NCI-H2196 (cell line): ENCODE data around the gene COG7.
"Not testable (repeated sequence)": the region's sequence is repeated elsewhere in the genome, so short reads cannot be mapped to it uniquely, and the experiment has no call there.

Experiments used
- DNase-seq: peaks from one replicate; lab custom pipeline; 2025; ENCODE audit not compliant: unreplicated experiment; lab: John Stamatoyannopoulos, UW

COG7 gene

DNA sequence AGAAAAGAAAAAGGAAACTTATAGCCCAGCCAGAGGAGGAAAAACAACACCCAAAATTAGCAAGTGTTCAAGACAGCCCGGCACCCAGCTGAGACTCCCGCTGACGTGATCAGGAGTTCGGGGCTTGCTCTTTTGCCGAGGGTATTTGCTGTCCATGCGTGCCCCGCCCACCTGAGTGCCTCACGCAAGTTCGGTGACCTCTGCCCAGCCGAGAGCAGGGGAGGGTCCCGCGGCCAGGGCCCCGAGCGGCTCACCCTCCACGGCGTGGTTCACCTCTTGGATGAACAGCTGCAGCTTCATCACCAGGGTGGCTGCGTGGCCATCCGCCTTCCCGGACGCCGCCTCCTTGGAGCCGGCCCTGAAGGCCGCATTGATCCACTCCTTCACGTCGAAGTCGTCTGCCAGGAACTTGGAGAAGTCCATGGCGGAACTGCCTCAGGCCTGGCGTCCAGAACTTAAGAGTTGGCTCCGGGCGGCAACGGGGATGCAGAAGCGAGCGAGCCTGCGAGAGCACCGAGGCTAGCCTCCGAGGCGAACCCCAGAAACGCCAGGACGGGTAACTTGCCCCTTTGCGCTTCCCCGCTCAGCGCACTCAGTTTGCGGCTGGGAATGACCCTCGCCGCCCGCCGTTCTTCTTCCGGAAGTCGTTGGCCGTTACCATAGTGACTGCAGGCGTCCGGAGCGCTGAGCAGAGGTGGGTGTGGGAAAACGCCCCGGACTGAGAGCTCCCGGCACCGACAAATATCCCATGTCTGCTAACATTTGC is at the start of gene COG7:
Gene COG7, minus strand, starts transcription at position 618 of the 766 bp plus-strand sequence. Its CDS starts 195 bp downstream, at position 423.
- DNase-seq: peak; percentile 88

DNA sequence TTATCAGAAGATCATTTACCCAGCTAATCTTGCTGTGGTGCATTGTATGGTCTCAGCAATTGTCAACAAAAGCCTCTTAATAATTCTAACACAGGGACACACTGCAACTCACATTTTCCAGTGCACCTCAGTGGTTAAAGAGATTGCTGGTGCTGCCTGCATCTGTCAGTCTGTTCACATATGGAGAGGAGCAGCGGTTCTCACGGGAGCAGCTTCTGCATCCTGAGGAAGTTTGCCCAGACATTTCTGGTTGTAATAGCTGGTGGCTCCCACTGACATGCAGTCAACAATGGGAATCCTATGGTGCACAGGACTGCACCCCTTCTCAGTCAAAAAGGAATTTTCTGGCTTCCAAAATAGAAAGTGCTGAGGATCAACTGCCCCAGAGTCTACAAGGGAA is 49.5 kb upstream of the COG7 start:
- no peak for DNase-seq

DNA sequence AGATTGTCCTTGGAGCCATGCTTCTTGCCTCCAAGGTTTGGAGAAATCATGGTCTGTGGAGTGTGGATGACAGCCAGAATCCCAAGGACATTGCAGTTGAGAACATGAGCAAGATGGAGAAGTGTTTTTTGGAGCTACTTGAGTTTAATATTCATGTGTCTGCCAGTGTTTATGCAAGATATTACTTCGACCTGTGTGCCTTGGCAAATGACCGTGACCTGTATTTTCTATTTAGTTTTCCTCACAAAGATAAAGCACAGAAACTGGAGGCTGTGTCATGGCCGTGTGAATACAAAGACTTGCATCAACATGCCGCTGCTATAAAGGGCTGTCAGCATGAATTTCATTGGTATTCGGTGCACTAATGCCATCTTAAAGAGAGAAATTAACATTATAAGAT is 48.3 kb upstream of the COG7 start:
- no peak for DNase-seq

DNA sequence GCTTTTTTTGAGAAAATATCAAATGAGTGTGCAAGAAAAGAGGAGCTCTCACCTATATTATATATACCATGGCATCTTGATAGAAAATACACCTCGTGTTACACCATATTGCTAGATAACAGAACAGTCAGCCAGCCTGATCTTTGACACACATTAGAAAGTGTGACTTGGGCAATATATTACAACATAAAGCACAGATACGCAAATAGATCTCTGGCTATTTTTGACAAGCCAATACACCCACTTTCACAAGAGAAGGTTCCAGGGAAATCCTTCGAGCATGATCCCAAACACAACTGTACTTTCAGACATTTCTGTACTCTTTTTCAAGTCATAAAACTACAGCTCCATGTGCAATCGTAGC is 47.9 kb upstream of the COG7 start:
- no peak for DNase-seq

DNA sequence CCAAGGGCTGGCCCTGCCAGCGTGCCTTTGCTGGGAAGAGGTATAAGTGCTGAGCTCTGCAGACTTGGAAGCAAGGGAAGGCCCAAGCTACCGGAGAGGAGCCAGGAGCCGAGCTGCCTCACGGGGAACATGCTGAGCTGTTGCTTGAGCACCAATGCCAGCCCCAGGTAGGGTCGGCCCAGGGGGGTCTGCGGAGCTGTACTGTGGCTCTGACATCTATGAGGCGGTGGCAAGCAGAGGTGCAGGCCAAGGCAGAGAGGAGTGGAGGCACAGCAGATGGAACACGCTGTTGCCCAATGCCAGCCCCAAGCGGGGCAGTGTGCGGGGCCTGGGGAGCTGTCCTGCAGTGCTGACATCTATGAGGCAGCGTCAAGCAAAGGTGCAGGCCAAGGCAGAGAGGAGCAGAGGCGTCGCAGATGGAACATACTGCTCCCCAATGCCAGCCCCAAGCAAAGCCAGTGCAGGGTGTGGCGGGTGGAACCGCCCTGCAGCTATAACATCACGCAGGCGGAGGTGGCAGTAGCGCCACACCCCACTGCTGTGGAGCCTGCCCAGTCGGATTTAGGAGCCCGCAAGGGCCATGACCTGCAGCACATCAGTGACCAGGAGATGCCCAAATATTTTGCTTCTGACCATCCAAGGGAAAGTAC is 47.3 kb upstream of the COG7 start:
- DNase-seq: no peak

DNA sequence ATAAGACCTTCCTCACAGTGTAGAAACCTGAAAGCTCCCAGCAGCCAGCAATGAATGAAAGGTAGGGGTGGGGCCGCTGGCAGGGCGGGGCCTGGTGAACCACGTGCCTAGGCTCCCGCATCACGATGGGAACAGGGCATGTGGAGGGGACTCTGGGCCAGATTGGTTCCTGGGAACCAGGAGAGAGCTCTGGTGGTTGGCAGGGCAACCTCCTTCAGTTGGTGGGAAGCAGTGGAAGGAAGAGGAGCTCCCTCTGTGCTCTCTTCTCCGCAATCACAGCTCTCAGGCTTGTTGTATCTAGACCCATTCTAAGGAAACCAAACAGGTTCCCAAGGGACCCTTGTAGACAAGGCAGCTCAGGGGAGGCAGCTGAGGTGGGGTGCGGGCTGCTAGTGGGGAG is 46.8 kb upstream of the COG7 start:
- no peak for DNase-seq

DNA sequence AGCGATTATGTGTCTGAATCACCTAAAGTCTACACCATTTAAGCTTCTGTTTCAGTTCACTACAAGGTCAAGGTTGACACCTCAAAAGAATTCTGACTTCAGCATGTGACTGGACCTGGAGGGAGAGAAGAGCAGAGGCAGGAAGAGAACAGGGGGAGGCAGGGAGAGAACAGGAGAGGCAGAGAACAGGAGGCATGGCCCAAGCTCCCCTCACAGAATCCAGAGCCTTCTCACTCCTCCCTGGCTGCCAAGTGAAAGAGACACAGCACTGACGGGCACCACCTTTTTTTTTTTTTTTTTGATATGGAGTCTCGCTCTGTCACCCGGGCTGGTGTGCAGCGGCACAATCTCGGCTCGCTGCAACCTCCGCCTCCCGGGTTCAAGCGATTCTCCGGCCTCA is 45.9 kb upstream of the COG7 start:
- no peak for DNase-seq

DNA sequence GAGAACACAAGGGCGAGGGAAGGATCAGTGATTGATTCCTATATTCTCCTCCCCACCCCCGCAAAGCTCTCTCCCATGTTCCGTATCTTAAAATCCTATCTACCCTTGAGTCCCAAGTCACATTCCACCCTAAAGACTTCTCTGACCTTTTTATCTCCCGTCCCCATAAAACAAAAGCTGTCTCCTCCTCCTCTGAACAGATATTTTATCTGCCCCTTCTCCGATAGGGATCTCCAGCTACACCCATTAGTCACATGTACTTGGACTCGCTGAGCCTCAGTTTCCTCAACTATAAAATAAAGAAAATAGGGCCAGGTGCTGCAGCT is 44.5 kb upstream of the COG7 start:
- DNase-seq: no peak

DNA sequence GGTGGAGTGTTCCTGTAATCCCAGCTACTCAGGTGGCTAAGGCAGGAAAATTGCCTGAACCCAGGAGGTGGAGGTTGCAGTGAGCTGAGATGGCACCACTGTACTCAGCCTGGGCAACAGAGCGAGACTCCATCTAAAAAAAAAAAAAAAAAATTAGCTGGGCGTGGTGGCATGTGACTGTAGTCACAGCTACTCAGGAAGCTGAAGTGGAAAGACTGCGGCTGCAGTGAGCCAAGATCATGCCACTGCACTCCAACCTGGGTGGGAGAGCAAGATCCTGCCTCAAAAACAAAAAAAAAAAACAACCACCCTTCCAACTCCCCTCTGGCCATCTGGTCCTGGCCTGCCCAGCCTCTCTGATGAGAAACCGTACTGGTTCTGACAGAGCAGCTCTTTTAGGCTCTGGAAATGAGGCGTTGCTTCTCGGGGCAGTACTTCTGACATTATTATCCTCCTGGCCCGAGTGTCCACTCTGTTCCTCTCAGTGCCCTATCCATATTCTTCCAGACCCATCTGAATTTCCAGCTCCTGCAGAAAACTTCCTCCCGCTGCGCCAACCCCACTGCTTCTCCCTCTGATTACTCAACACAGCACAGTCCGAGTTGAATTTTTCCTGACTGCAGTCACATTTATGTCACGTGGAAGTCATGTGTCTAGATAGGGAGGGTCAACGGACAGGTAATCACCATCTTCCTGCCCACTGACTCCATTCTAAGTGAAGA is 44.0 kb upstream of the COG7 start:
- DNase-seq: no peak

DNA sequence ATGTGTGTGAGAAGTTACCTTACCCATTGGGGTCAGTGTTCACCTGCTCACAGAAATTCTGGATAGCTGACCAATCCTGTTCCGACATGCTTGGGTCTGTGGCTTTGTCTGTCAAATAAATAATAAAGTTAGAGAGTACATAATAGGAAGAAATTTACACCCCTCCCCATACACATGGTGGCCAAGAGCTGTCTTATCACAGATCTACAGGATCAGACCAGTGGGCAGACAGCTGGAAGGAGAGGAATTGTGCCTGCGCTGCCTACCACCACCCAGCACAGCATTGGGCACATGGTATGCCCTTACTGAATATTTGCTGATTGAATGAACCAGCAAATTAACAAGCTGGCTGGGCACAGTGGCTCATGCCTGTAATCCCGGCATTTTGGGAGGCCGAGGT is 42.7 kb upstream of the COG7 start:
- no peak for DNase-seq

DNA sequence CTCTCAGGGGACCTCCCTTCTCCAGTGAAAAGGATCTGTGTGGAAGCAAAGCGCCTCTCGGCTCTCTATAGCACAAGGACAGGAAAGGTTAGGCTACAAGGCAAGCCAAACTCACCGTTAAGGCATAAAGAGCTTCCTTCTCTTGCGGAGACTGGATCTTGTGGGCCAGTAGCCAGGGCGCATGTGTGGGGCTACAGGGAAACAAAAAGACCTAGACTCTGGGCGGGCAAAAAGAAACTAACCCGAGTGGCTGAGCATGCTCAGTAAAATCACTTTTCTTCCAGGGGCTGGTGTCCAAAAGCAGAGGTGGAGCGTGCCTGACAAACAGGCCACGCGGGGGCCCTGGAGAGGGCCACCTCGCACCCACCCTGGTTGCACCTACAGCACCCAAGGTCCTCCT is 41.2 kb upstream of the COG7 start:
- no peak for DNase-seq

DNA sequence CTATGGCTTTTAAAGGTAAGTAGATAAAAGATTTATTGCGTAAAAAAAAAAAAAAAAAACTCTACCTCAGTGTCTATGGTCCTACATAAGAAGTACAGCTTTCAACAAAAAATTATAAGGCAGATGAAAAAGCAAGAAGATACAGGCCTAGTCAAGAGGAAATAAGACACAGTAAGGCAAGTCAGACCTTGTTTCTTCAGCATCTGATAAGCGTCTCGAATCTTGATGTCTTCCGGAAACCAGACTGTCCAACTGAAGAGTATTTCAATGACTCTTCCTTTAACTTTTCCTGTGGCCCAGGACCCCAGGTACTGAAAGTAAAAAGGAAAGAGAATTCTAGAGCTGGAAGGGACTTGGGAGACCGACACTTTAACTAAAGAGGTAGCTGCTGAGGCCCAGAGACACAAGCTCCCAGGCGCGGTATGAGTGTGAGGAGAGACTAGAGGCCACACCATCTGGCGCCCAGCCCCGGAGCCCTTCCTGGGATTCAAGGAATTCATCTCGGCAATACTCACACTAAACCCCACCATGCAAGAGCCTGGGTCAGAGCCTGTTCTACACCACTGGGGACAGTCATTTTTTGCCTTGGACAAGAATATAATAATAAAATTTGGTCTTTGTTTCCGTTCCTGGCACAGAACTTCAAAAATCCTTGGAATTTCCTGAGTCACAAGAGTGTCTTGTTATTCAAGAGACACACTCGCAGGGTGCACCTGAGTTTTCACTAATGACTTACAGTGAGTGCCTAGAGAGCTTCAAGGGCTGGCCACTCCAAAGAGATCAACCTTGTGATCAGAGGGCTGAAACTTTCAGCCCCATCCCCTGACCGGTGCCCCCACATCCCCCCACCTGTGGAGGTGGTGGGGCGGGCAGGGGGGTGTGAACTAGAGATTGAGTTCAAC is 38.8 kb upstream of the COG7 start:
- DNase-seq: no peak

DNA sequence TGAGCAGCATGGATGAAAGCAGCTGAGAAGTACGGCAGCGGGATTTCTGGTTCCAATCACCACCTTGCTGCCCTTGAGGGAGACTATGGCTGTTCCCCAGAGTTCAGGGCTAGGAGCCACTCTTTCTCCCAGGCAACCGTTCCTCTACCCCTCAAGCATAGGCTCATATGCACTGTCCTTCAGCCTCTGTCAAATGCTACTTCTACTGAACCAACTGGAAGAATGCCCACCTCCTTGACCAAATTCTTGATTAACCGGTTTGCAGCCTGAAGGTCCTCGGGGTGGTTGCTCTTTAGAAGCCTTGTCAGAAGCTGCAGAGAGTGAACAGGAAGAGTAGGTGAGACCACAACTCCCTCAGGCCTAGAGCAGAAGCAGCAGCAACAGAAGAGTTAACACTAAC is 33.5 kb upstream of the COG7 start:
- DNase-seq: no peak

DNA sequence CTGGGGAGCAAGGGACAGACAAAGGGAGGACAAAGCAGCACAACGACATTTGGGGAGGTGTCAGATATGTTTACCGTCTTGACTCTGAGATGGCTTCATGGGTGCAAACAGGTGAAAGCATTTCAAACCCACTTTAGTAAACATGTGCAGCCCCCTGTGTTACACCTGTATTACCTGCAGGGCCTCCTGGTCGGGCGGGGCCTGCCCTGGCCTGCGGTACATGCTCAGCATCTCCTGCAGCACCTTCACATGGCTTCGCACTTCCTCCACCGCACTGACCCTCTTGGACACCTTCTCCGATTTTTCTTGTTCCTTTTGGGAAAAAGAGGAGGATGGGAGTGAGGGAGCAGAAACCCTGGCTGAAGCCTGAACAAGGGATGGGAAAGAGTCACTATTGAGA is 32.9 kb upstream of the COG7 start:
- DNase-seq: no peak

DNA sequence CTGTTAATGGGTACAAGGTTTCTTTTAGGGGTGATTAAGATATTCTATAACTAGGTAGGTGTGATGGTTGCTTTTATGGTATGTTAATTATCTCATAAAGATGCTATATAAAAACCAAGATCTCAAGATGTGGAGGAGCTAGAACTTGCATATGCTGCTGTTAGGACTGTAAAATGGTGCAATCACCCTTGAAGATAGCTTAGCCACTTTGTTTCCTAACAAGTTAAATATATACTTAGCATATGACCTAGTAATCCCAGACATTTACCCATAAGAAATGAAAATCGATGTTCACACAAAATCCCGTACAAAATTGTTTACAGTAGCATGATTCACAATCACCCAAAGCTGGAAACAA is 32.2 kb upstream of the COG7 start:
- DNase-seq: no peak

DNA sequence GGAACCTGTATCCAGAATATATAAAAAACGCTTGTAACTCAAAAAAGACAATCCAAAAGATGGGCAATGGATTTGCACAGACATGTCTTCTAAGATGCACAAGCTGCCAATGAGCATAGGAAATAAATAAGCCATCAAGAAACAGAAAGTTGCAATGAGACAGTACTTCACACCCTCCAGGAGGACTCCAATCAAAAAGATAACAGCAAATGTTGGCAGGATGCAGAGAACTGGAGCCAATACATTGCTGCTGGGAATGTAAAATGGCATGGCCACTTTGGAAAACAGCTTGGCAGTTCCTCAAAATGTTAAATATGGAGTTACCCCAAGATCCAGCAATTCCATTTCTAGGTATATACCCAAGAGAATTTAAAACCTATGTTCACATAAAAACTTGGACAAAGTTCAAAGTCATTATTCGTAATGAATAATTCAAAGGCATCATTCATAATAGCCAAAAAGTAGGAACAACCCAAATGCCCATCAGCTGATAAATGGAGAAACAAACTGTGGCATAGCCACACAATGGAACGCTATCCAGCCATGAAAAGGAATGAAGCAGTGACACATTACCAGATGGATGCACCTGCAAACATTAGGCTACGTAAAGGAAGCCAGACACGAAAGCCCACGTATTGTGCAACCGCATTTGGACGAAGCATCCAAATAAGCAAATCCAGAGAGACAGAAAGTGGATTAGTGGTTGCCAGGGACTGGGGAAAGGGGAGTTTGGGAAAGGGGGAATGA is 31.7 kb upstream of the COG7 start:
- DNase-seq: no peak

DNA sequence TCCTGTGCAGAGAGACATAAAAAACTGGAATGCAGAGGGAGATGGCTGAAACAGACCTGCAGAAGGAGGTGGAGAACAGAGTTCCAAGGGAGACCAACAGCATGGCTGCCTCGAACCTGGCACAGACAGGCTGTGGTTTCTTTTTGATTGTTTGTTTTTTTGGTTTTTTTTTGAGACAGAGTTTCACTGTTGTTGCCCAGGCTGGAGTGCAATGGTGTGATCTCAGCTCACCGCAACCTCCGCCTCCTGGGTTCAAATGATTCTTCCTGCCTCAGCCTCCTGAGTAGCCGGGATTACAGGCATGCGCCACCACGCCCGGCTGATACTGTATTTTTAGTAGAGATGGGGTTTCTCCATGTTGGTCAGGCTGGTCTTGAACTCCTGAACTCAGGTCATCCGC is 30.5 kb upstream of the COG7 start:
- not testable (repeated sequence) for DNase-seq

DNA sequence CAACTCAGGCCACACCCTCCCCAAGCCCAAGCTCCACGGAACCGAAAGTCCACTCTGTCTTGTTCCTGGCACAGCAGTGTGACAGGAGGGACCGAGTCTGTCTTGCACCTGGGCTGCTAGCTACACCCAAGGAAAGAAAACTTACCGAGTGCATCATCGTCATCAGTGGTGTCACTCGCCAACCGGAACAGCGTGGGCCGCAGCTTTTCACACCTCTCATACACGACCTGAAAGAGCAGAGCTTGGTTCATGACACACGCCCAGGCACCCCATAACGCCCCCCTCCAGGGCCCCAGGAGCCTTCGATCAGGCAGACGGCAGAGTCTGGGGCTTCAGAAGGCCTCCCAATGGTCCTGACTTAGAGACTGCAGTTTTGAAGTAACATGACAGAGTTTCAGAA is 29.8 kb upstream of the COG7 start:
- no peak for DNase-seq

DNA sequence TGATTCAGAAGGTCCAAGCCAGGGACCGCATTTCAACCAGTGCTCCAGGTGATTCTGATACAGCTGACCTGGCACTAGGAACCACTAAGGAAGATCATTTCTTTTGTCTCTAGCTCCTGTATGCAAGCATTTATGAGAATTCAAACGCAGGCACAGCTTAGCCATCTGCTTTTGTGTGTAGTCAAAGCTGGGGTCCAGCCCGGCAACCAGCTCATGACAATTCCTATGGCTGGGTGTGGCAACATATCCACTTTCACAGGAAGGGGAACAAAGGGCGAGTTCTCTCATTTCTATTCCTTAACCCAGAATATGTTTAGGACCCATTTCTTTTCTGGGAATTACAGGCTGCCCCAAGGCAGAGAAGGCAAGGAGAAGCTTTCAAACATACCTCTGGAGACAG is 27.3 kb upstream of the COG7 start:
- no peak for DNase-seq

DNA sequence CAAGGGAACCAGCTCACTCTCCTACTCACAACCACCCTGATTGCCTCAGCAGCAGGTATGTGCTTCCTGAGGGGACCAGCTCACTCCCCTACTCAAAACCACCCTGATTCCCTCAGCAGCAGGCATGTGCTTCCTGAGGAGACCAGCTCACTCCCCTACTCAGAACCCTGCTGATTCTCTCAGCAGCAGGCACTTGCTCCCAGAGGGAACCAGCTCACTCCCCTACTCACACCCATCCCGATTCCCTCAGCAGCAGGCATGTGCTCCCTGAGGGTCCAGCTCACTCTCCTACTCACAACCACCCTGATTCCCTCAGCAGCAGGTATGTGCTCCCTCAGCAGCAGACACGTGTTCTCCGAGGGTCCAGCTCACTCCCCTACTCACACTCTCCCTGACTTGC is 26.1 kb upstream of the COG7 start:
- no peak for DNase-seq

DNA sequence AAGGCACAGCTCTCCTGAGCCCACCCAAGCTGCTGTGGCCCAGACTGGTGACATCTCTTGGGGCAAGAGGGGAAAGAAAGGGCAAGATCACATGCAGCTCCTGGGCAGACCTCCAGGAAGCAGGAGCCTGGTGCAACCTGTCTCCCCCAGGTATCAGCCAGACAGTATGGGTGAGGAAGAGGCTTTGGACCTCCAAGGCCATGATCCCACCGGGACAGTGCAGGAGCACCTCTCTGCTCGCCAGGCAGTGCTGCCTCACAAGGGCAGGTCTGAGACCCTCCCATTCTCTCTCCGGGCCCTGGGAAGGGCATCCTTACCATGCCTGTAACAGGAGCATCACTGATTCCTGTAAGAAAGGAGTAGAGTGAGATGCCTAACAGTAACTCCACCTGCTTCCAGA is 25.6 kb upstream of the COG7 start:
- no peak for DNase-seq
